NCI-H510A treated with DMSO at 0.1 percent for 48 hours (cell line): ENCODE data around the gene TTC7B.

Source experiments
- DNase-seq: peaks from one replicate; lab custom pipeline; 2025; lab: John Stamatoyannopoulos, UW

The TTC7B gene

DNA sequence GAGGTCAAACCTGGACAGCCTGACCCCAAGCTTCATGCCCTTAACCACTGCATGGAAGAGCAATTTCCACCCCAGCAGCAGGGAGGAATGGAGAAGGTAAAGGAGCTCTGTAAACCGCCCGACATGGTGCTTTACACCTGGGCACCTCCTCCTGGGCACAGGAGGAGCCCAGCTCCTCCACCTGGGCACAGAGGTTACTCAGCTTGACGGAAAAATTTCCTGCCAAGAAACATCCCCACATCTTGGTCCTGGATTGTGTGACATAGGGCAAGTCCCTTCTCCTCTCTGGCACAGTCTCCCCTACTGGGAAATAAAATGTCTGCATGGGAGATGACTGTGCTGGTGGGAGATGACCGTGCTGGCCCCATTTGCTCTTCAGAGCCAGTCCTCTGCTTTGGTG is 40.8 kb downstream of the TTC7B start:
- DNase-seq: no peak

DNA sequence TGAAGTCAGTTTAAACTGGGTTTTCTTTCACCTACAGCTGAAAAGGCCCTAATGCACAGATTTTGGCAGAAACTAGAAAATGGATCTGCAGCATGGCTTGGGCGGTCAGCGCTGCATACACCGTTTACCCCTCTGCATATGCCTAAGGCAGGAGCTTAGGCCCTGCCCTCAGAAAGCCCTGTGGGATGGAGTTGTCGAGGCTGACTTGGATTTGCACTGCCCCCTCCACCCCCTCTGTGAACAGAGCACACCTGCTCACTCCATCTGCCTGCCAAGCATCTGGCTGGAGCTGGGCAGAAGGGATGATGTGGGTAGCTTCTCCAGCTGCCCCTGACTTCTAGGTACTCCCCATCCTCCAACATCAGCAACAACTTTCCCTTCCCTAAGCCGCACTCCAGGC is 41.9 kb downstream of the TTC7B start:
- DNase-seq: no peak

DNA sequence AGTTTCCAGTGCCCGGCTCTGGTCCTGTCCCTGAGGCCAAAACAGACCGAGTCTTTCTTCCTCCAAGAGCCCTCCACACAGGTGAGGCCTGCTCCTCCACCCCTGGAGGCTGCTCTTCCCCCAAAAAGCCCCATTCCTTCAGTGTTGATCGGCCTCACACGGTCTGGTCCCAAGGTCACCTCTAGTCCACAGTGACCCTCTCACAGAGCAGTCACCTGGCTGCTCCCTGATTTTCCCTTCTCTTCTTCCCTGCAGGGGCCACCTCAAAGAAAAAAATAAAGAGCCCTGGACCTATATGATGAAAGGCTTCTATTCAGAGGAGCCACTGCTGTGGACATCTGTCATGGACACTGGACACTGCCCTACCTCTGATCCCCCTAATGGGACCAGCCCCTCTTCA is 42.5 kb downstream of the TTC7B start:
- no peak for DNase-seq

DNA sequence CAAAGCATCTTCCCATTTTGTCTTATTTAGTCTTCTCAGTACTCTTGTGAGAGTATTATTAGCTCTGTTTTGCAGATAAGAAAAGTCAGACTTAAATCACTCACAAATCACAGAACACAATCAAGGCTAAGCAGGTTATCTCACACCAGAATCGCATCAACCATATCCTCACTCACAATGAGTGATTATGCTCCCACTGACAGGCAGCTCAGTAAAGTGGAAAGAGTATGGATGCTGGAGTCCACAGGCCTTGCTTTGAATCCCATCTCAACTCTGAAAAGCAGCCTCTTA is 43.1 kb downstream of the TTC7B start:
- no peak for DNase-seq

DNA sequence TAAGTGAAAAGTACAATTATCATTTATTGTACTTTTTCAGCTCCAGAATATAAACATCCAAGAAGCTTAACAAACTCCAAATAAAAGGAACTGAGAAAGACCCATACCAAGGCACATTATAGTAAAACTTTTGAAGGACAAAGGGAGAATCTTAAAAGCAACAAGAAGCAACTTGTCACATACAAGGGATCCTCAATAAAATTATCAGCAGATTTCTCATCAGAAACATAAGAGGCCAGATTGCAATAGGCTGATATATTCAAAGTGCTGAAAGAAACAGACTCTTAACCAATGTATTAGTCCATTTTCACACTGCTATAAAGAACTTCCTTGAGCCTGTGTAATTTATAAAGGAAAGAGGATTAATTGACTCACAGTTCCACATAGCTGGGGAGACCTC is 48.3 kb downstream of the TTC7B start:
- no peak for DNase-seq

DNA sequence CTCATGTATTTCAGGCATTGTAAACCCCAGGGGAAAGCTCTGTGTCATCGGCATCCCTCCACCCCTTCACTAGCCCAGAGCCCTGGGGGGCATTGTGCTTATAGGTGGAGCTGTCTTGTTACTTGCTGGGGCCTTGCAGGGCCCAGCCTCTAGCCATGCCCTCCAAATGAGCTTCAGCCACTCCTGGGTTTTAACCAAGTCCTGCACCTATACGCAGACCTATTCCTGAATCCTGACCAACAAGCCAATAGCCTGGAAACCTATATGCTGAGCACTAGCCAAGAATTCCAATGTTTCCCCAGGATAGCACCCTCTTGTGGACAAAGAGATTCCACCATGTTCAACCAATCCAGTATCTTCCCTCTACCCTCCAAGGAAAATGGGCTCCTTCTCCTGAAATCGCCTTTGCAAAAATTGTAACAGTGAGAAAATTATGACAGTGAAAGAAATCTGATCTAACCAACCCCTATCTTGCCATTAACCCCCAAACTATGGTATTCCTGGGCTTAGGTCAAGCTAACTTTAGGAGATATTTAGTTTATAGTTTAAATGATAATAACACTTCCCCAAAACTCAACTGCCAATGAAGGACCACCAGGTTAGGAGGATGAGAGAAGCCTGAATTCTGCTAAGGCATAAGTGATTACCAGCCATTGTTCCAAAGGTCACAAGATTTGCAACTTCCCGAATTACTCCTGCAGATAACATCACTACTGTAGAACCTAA is 55.5 kb downstream of the TTC7B start:
- peak; percentile 44 for DNase-seq

DNA sequence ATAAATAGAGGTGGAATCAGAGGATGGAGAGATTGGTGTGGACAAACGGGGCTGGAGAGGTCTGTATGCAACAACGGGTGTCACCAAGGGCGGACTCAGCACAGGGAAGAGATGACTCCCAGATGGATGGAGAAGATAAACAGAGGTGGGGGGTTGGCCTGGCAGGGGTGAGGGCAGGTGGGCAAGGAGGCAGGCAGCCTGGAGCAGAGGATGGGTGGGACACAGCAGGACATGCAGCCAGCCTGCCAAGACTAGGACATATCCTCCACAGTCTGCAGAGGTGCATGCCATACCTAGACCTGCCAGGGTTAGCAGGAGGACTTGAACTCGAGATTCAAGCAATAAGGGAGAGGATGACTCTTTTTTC is 56.2 kb downstream of the TTC7B start:
- no peak for DNase-seq

DNA sequence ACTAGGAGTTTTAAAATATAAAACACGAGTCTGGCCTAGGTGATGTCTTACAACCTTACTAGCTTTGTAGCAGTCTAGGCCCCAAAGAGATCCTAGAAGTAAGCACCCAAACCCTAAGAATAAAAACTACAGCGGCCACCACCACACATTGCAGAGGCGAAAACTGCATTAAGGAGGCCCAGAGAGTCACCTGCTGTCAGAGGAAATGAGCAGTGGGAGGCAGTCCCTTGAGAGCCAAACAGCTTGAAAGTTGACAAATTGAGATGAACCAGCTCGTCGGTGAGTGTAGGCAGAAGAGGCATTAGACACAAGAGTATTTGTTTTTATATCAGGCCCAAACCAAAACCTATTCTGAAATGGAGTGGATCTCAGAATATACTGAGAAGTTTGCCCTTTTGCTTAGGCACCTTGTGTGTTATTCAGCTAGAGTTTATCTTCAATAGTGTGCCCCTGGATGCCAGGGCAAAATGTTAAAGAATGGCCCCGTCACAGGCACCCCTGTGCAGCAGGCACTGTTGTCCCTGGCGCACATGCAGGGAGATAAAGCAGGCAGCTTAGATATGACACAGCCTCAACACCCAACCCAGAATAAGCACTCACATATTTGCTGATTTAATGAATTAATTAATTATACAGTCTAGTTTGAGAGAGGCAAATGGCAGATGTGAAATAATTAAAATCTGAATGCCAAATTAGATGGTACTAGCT is 56.7 kb downstream of the TTC7B start:
- DNase-seq: no peak

DNA sequence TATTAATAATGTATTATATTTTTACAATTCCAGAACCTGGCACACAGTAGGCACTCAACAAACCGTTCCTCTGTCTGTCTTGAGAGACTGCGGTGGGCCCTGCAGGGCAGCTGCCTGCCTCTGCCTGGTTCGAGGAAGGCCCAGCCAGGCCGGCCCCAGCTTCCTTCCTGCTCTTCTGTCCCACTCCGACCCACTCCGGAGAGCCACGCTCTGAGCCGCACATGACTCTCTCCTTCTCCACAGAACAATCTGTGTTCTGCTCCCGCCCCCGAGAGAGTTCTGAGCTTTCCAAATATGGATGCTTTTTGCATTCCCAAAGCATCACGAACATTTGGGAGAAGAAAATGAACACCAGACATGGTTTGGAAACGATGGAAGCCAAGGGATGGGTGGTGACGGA is 57.3 kb downstream of the TTC7B start:
- DNase-seq: no peak

DNA sequence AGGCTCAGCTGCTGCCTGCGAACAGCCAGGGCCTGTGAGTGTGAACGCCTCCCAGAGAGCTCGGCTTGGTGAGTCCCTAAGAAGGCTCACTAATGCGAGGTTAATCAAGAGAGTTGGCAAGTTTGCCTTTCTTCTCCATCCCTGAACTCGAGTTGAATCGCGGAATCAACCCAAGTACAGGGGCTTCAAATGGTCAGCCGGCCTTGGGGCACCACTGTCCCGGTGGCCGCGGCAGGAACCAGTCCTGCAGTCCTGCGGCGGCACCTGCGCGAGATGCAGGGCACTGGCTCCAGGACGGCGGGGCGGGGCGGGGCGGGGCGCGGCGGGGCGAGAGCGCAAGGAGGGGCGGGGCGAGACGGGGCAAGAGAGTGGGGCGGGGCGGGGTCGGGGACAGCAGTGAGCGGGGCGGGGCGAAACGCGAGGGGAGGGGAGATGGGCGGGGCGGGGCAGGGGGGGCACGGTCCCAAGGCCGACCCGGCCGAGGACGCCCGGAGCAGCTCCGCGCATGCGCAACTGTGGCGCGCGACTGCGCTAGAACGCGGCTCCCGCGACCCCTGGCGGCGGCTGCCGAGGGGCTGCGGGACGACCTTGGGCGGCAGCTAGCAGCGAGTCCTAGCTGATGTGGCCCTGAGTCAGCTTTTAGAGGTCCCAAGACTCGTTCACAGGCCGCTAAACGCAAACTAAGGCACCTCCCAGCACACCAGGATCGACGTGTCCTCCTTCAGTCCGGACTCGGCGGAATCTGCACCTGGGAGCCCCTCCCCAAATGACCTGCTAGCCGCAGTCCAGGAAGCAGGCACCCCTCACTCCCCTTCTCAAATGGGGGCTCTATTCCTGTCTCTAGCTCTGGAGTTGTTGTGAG is 58.0 kb downstream of the TTC7B start:
- DNase-seq: peak; percentile 84

DNA sequence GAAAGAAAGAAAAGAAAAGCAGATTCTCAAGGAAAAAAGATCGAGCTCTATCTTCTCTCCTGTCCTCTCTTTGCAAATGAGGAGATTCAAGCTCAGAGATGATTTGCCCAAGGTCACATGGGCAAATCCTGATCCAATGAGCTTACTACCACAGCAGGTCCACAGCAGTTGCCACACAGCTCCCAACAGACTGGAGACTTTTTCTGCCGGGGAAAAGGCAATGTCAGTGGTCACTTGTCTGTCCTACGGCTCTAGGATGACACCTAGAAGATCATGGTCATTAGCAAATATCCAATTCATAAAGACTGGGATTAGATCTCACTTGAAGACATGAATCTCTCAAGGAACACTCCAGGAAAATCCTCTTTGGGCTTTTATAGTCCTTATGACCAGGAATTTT is 58.8 kb downstream of the TTC7B start:
- no peak for DNase-seq

DNA sequence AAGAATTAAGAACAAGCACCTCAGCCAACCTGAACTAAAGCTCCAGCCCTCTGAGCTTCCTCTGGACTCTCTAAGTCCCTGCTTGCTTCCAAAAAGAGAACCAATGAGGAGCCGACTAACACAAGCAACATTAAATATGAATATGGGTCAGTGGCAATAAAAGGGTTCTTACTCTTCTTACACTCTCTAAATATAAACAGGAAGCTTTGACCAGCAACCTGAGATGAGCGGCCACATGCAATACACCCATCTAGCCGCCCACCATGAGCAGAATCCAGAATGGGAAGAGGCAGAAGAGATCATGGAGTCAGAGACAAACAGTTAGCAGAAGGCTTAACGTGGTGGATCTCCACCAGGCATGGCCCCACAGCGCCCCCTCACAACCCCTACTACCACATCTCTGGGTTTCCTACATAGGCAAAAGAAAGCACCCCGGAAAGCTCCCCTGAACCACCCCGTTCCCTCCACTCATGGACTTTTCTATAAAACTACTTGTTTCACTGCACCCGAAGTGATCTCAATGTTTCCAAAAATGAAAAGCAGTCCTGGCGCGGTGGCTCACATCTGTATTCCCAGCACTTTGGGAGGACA is 59.4 kb downstream of the TTC7B start:
- no peak for DNase-seq

DNA sequence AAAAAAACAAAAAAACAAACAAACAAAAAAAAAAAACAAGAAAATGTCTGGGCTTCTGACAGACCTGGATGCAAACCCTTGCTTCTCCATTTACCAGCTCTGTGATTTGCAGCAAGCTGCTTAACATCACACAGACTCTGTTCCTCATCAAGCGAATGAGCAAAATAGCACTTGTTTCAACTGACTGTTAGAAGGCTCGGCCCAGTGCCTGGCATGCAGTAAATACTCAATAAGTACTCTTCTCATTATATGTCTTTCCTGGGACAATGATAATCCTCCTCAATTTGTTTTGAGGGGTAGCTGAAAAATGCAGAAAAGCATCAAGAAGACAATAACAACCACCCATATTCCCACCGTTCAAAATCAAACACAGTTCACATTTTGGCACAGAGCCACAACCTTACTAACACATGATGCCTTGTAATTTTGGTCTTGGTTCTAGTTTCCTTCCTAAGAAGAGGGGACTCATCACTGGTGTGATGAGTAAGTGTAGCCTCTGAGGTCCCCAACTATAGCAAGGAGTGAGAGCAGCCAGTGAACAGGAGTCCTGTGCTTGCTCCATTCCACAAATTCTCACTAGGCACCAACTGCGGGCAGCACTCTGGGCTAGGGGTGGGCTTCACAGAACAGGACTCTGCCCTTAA is 60.4 kb downstream of the TTC7B start:
- no peak for DNase-seq

DNA sequence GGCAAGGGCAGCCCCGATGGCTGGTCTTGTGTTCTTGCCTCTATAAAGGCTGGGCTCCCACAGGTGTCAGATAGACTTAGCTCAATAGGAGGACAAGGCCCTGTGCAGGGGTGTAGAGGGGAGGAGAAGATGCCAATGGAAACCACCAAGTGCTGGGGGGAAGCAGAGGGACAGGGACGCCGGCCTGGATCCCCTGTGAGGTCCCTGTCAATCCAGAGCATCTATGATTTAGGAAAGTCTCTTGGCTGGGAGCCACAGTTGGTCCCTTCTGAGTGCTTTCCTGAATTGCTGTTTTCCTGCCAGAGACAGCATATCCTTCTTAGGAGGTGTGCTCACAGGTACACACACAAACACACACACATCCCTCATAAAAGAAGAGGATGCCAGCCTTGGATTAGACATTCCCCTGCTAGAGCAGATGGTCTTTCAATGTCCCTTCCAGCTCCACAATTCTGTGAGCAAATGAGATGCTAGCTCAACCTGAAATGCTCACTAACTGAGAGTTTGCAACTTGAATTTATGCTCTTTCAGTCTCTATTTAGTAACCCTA is 62.7 kb downstream of the TTC7B start:
- no peak for DNase-seq

DNA sequence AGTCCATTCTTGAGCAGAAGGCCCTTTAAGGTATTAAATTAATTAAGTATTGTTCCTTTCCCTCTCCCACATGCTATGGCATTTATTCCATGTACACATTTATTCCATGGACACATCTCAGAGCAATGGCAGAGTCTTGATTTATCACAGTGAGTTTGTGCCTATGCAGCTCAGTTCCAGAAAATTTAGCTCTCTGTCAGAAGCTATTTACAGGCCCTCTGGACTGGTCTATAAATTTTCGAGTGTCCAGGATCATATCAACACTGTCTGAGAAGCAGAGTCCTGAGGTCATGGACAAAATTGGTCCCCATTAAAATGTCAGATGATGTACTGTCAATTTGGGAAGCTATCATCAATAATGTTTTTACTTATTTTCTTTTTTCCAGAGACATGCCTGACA is 65.5 kb downstream of the TTC7B start:
- no peak for DNase-seq

DNA sequence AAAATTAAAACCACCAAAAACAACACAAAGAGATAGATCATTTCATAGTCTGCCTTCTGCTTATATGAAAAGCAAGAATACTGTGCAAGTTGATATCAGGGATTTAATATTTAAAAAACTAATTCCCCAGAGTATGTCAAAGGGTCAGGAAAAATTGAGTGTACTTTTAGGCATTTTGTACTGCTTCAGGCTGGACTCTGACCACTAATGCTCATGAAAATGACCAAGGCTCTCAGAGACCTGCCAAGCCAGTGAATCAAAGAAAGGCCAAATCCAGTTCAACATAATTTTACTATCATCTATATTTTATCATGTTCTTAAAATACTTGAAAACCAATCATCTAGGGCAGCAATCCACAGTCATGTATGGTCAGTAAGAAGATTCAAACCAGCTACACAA is 66.0 kb downstream of the TTC7B start:
- DNase-seq: no peak

DNA sequence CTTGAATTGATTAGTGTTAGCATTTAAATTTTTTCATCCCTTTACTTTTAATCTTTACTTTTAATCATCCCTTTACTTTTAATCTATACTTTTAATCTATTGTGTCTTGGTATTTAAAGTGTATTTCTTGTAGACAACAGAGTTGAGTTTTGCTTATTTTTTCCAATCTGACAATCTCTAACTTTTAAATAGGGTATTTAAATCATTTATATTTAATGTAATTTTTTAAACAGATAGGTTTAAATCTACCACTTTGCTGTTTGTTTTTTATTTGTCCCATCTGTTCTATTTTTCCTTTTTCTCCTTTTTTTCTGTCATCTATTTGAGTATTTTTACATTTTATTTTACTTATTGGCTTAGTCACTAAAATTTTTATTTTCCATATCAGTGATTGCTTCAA is 68.3 kb downstream of the TTC7B start:
- DNase-seq: no peak

DNA sequence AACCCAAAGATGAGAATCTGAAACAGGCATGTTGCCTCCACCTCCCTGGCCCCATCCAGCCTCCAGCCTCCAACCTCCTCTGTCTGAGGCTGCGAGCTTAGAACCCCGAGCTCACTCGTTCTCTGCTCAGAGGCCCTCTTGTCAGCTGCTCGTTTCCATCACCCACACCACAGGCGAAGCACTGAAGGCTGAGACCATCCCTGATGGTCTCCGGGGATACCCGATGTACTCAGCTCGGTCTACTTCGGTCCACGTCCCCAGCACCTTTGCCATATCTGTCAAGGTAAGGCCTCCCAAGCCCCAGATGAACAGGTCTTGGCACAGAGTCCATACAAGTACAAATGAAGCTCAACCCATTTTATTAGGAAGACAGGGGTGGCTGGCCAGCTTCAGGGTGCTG is 72.4 kb downstream of the TTC7B start:
- no peak for DNase-seq

DNA sequence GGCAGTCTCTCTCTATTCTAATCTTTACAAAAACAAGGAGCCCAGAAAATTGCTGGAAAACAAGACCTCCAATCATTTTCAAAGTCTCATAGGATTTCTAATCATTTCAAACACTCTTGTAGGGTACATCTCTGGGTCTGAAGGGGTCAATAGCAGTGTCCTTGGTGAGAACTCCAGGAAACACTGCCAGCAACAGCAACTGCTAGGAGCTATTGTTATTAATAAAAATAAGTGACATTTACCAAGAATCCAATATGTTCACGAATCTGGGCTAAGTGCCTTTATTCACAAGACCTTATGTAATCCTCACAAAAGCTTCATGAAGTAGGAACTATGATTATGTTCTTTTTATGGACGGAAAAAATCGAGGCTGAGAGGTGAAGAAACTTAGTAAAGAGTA is 72.8 kb downstream of the TTC7B start:
- no peak for DNase-seq

DNA sequence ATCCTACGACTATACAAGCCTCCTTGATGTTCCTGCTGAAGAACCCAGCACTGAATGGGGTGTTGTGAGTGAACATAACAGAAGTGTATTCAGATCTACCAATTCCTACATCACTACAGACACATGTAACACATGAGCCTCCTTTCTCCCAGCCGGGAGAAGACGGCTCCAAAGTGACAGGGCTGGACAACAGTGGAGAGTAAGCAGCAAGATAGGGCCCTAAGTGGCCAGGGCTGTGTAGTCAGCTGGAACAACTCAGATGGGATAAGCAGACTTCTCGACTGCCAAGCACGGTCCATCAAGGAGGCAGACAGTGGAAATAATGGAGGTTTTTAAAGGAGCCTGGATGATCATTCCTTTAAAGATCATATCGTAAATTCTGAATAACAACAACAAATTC is 73.5 kb downstream of the TTC7B start:
- no peak for DNase-seq

DNA sequence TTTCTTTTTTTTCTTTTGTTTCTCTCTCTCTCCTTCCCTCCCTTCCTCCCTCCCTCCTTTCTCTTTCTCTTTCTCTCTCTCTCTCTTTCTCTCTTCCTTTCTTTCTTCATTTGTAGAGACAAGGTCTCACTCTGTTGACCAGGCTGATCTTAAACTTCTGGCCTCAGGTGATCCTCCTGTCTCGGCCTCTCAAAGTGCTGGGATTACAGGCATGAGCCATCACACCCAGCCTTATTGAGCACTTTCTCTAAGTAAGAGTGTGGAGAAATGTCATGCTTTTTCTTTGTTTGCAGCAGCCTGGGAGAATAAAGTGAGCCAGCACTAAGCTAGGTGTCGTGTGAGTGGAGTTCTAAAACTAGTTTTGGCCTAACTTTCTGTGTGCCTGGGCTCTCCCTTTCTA is 74.0 kb downstream of the TTC7B start:
- no peak for DNase-seq

DNA sequence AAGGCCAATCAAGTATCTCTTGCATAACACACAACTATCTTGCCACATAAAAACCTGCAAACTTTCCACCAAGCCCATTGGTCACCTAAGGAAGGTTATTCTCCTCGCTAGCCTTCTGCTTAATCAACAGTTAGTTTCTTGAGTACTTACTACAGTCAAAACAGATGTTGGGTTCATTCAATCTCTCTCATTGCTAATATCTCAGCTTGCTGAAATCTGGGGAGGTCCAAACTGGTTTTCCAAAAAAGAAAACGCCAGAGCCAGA is 74.6 kb downstream of the TTC7B start:
- no peak for DNase-seq
